HCT116 (cell line): ENCODE measurements around the gene GORAB. TPM values are rescaled to one million over a fixed set of nuclear protein-coding genes. Genes with fewer than 3 reads are reported as not detected.

Experiments used
- ATAC-seq: fragments of 200-7000 bp; cut with Tn5 transposase; 2 replicates; pipeline ENCODE4 v1.9.1; 2020; ENCODE audit warnings: mild to moderate bottlenecking, moderate library complexity
- BruUV-seq: library from RNA; stranded (reverse); fragments of 400-500 nt; replicated peaks from 2 replicates; lab custom pipeline; 2021; lab: Mats Ljungman, UMichigan
- CTCF ChIA-PET: fragments of 300-600 bp; sonication (Branson Sonifier 250); formaldehyde crosslinking; loops from one replicate; lab custom pipeline; 2021; ENCODE audit warnings: antibody characterized with exemption; lab: Charles Lee
- POLR2A ChIA-PET: fragments of 300-600, 350-600 bp; sonication (Branson Sonifier 250); formaldehyde crosslinking; loops from one replicate; lab custom pipeline; 2021; ENCODE audit warnings: antibody characterized with exemption; lab: Charles Lee
- RAD21 ChIA-PET, 2 experiments: fragments of 300-600 bp; sonication (Branson Sonifier 250); formaldehyde crosslinking; loops; one replicate each; lab custom pipeline; 2023; ENCODE audit warnings: low total read pairs in 2 of 2; ENCODE audit not compliant: uncharacterized antibody in 2 of 2, unreplicated experiment in 2 of 2, low non-redundant PET in 1 of 2; lab: Charles Lee
- DNase-seq: peaks from one replicate; pipeline ENCODE4 v3.0.0-alpha.2; 2010; ENCODE audit warnings: low read depth, low spot score
- H2AFZ ChIP-seq: fragments of 200-600 bp; shearing (Covaris generic), sonication (generic); 2 replicates; pipeline ENCODE4 v1.6.1; 2017; ENCODE audit warnings: low read depth, mixed run types, mixed read lengths, antibody characterized with exemption, low read length; ENCODE audit not compliant: poor library complexity, severe bottlenecking
- H3K27ac ChIP-seq: 2 replicates; pipeline ENCODE4 v1.5.1; 2012; ENCODE audit warnings: low read depth, low read length
- H3K27me3 ChIP-seq: fragments of 200-600 bp; sonication (generic); 2 replicates; pipeline ENCODE4 v1.6.1; 2016; ENCODE audit warnings: mixed run types, low read length, mixed read lengths; ENCODE audit not compliant: insufficient read depth
- H3K36me3 ChIP-seq, 2 experiments: fragments of 200-500 bp in 1 of 2; fragments of 200-600 bp in 1 of 2; sonication (Bioruptor generic) in 1 of 2; sonication (generic) in 1 of 2; 2 replicates each; pipeline versions ENCODE4 v1.5.1 to v1.6.1; 2014 to 2016; ENCODE audit warnings: low read length in 2 of 2, inconsistent platforms in 1 of 2, mixed read lengths in 1 of 2, mixed run types in 1 of 2; ENCODE audit not compliant: insufficient read depth in 2 of 2, control insufficient read depth in 1 of 2
- H3K4me1 ChIP-seq, 2 experiments: fragments of 200-600 bp in 1 of 2; sonication (generic) in 1 of 2; 2 replicates each; pipeline versions ENCODE4 v1.5.1 to v1.6.1; 2012 to 2017; ENCODE audit warnings: low read length in 2 of 2, inconsistent platforms in 1 of 2, mild to moderate bottlenecking in 1 of 2, mixed read lengths in 1 of 2, mixed run types in 1 of 2, moderate library complexity in 1 of 2; ENCODE audit not compliant: insufficient read depth in 2 of 2, control insufficient read depth in 1 of 2
- H3K4me2 ChIP-seq: fragments of 200-600 bp; sonication (generic); 2 replicates; pipeline ENCODE4 v1.6.1; 2017; ENCODE audit warnings: mixed run types, low read length, mixed read lengths
- H3K4me3 ChIP-seq, 2 experiments: fragments of 200-600 bp in 1 of 2; sonication (generic) in 1 of 2; replicated peaks in 1 of 2; 2 replicates each; pipeline ENCODE4 v1.5.1; 2011 to 2016; ENCODE audit warnings: low read length in 2 of 2, control low read depth in 1 of 2, low read depth in 1 of 2, mild to moderate bottlenecking in 1 of 2, mixed read lengths in 1 of 2, mixed run types in 1 of 2
- H3K79me2 ChIP-seq: fragments of 200-600 bp; sonication (generic); 2 replicates; pipeline ENCODE4 v1.6.1; 2017; ENCODE audit warnings: mild to moderate bottlenecking, mixed run types, low read length, moderate library complexity, mixed read lengths; ENCODE audit not compliant: insufficient read depth
- H3K9ac ChIP-seq: fragments of 200-600 bp; sonication (generic); 2 replicates; pipeline ENCODE4 v1.6.1; 2016; ENCODE audit warnings: low read length, mixed read lengths
- H3K9me2 ChIP-seq: fragments of 200-600 bp; sonication (generic), shearing (Covaris generic); 2 replicates; pipeline ENCODE4 v1.6.1; 2017; ENCODE audit warnings: mixed run types, mild to moderate bottlenecking, moderate library complexity; ENCODE audit not compliant: insufficient read depth
- H3K9me3 ChIP-seq, 2 experiments: fragments of 200-500 bp in 1 of 2; fragments of 200-600 bp in 1 of 2; sonication (Bioruptor generic) in 1 of 2; sonication (generic) in 1 of 2; 2 replicates each; pipeline ENCODE4 v1.6.1; 2014 to 2017; ENCODE audit warnings: low read length in 2 of 2, mixed read lengths in 2 of 2, inconsistent platforms in 1 of 2, low read depth in 1 of 2, mild to moderate bottlenecking in 1 of 2, mixed run types in 1 of 2, moderate library complexity in 1 of 2; ENCODE audit not compliant: control insufficient read depth in 1 of 2, insufficient read depth in 1 of 2
- H4K20me1 ChIP-seq: fragments of 200-600 bp; sonication (generic), shearing (Covaris generic); 2 replicates; pipeline ENCODE4 v1.6.1; 2017; ENCODE audit warnings: mixed run types, mild to moderate bottlenecking, moderate library complexity; ENCODE audit not compliant: insufficient read depth
- ATF3 ChIP-seq: IDR thresholded peaks from 2 replicates; pipeline ENCODE4 v1.6.1; 2012
- CTCF ChIP-seq, 3 experiments: fragments of 200-600 bp in 1 of 3; sonication (generic) in 1 of 3; IDR thresholded peaks in 2 of 3; conservative IDR thresholded peaks in 1 of 3; 2 replicates each; pipeline ENCODE4 v1.5.1; 2012 to 2017; ENCODE audit warnings: low read depth in 2 of 3, low read length in 2 of 3, antibody characterized with exemption in 1 of 3, borderline replicate concordance in 1 of 3, control low read depth in 1 of 3, mild to moderate bottlenecking in 1 of 3, mixed read lengths in 1 of 3, mixed run types in 1 of 3, moderate library complexity in 1 of 3; ENCODE audit not compliant: insufficient read depth in 1 of 3
- EZH2 ChIP-seq: fragments of 200-600 bp; sonication (generic); IDR thresholded peaks from 2 replicates; pipeline ENCODE4 v1.6.1; 2017; ENCODE audit warnings: antibody characterized with exemption, mixed run types
- EZH2phosphoT487 ChIP-seq: fragments of 200-600 bp; IDR thresholded peaks from 2 replicates; pipeline ENCODE4 v1.6.1; 2018; ENCODE audit warnings: antibody characterized with exemption, borderline replicate concordance
- POLR2AphosphoS5 ChIP-seq: IDR thresholded peaks from 2 replicates; pipeline ENCODE4 v1.6.1; 2011; ENCODE audit warnings: mild to moderate bottlenecking, low read depth, low read length, moderate library complexity
- YY1 ChIP-seq: IDR thresholded peaks from 2 replicates; pipeline ENCODE4 v1.6.1; 2011; ENCODE audit warnings: low read length, low read depth, moderate library complexity, mild to moderate bottlenecking; ENCODE audit not compliant: insufficient replicate concordance; ENCODE audit errors: extremely low read depth
- intact Hi-C: fragments of 100-400 bp; cut with micrococcal nuclease; formaldehyde crosslinking; loops from 2 replicates; pipeline ENCODE4 v1.10.0; 2022
- total RNA-seq: library from RNA; stranded (reverse); gene quantifications from one replicate; pipeline ENCODE4 v1.2.1, GENCODE V29; 2021; ENCODE audit not compliant: unreplicated experiment

Gene GORAB
- total RNA-seq, 1 experiment from 2014 or later = 7.5 TPM

GRCh38 chr1:170531758-170532657 lies at the start of gene GORAB (continued):
- TF ChIP-seq ATF3 = no peak
- TF ChIP-seq CTCF (IDR thresholded peaks at IDR 0.05 in 2 of 3, conservative IDR thresholded peaks at IDR 0.05 in 1 of 3; ENCODE audit: borderline replicate concordance in 1 of 3, insufficient read depth in 1 of 3, low read depth in 2 of 3, low read length in 2 of 3) = no peak
- TF ChIP-seq YY1 = no peak

- Histone ChIP-seq H3K9me3 (no peaks in the 10 kb centered on the region), H3K79me2 (no peaks in the 10 kb centered on the region), H3K9ac (no peak overlapping the region), H3K4me3 (no peak overlapping the region), H3K9me2 (no peaks in the 10 kb centered on the region; the same call in 1 of the 2 replicates), H3K27me3 (no peaks in the 10 kb centered on the region), H2AFZ (no peak overlapping the region), H4K20me1 (no peaks in the 10 kb centered on the region), H3K4me2 (no peak overlapping the region), H3K4me1 (no peaks in the 10 kb centered on the region), H3K36me3 (no peaks in the 10 kb centered on the region), H3K27ac (no peak overlapping the region)
- no peak for TF ChIP-seq POLR2AphosphoS5
- no peak for TF ChIP-seq EZH2phosphoT487
- no peak for TF ChIP-seq CTCF (IDR thresholded peaks at IDR 0.05 in 2 of 3, conservative IDR thresholded peaks at IDR 0.05 in 1 of 3; ENCODE audit: borderline replicate concordance in 1 of 3, insufficient read depth in 1 of 3, low read depth in 2 of 3, low read length in 2 of 3)
- no peak for TF ChIP-seq EZH2
- intact Hi-C loops = no loop called here
- BruUV-seq = no TSS peak
- no peak for DNase-seq
- CTCF ChIA-PET = no interaction called here
- RAD21 ChIA-PET = no interaction called here
- POLR2A ChIA-PET = no interaction called here
- ATAC-seq = no peak
These were observed 48.9 kb upstream of the GORAB start for GRCh38 chr1:170483051-170483450.
